Skeletal muscle cell (primary cell): ENCODE results near the gene ANKK1.

Experiments used
- DNase-seq: peaks from one replicate; pipeline ENCODE4 v3.0.0-alpha.2; 2010; ENCODE audit warnings: low read depth
- H3K4me3 ChIP-seq: 2 replicates; pipeline ENCODE4 v1.5.1; 2011; ENCODE audit warnings: low read depth, mild to moderate bottlenecking, control low read depth, low read length, moderate library complexity

Gene ANKK1, protein sequence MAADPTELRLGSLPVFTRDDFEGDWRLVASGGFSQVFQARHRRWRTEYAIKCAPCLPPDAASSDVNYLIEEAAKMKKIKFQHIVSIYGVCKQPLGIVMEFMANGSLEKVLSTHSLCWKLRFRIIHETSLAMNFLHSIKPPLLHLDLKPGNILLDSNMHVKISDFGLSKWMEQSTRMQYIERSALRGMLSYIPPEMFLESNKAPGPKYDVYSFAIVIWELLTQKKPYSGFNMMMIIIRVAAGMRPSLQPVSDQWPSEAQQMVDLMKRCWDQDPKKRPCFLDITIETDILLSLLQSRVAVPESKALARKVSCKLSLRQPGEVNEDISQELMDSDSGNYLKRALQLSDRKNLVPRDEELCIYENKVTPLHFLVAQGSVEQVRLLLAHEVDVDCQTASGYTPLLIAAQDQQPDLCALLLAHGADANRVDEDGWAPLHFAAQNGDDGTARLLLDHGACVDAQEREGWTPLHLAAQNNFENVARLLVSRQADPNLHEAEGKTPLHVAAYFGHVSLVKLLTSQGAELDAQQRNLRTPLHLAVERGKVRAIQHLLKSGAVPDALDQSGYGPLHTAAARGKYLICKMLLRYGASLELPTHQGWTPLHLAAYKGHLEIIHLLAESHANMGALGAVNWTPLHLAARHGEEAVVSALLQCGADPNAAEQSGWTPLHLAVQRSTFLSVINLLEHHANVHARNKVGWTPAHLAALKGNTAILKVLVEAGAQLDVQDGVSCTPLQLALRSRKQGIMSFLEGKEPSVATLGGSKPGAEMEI

DNA sequence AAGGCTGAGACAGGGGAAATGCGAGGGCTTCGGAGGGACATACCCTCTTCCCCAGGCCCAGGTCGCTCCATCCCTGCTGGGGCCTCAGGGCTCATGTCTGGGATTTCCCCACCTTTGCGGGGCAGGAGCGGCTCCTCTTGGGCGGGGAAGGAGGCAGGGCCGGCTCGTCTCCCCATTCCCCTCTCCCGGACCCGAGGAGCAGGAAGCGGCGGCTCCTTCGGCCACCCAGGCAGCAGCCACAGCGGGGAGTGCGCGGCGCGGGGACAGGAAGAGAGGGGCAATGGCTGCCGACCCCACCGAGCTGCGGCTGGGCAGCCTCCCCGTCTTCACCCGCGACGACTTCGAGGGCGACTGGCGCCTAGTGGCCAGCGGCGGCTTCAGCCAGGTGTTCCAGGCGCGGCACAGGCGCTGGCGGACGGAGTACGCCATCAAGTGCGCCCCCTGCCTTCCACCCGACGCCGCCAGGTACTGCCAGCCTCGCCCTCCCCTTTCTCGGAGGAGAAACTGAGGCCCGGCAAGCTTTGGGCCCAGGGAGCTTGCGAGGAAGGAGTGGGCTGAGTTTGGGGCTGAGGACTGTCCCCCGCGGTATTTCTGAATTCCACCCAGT, at the start of gene ANKK1:
TSS of gene ANKK1 (plus strand) at position 175 of the 607 bp plus-strand sequence. CDS start at position 281, 106 bp downstream.
- peak within 1 kb of the TSS; percentile 9 for H3K4me3 ChIP-seq
- DNase-seq: no peak

DNA sequence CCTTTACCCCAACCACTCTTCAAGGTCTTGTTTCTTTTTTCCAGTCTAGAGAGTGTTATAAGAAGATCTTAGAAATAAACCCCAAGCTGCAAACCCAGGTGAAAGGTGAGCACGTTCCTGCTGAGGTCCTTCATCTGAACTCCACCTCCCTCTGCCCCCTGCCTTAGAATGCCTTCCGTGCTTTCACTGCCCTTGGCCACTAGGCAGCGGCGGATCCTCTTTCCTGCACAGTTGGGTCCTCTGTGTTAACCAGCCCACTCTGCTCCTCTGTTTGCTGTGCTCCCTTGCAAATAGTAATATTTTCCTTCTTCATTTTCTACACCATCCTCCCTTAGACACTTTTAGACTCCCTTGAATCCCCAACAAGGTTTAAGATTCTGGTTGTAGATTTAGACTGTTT, 48.8 kb upstream of the ANKK1 start:
- H3K4me3 ChIP-seq: no peak overlapping the region
- DNase-seq: no peak

DNA sequence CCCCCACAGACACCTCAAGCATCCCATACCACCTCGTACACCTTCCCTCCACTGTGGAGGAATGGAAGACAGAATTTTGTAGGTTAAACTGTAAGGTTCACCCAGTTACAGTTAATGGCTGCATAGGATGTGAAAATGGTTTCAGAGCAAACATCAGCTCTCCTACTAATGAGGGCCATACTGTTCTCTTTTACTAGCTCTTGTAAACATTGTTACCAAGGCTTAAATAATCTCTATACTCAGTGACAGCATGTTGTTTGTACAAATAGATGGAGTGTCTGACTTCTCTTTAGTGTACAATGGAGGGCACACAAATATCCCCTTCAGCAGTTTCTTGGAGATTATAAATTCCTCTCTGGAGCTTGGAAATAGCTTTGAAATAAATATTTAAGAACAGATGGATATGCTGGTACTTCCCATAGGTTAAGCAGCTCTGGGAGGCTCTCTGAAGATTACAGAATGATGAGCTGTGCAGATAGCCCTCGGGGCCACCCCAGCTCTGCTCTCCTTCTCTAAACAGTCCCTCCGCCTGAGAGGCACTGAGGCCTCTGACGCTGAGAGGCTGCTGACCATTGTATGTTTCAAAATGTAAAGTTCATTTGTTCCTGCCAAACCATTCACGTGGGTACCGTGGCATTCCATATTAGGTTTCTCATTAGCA, 47.5 kb upstream of the ANKK1 start:
- H3K4me3 ChIP-seq: no peak overlapping the region
- no peak for DNase-seq

DNA sequence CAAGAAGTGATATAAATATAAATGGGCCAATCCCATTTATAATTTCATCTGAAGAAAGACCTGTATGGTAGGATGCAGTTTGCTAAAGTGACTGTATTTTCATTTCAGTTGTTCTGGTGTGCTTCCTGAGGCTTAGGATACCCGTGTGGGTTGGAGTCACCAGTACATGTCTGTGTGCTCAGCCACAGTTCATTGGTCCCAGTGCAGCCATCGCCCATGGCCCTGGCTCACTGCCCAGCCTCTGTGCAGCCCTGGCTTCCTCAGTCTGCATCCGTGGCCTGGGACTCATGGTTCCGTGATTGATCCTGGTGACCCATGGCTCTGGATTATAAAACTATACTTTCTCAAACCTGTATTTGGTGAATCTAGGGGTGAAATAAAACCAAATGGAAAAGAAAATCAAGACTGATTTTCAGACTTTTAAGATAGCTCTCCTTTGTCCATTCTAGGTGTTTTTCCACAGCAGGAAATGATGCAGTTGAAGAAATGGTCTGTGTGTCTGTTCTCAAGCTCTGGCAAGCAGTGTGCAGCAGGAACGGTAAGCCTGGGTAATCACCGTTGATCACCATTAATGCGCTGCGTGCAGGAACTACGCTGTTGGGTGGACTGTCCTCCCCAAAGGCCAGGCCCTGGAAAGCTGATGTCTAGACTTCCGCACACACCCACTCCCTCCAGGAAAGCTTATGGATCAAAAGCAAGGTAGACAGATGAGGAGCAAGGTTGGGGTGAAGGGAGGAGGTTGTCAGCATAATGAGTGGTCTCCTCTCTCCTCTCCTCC, 46.0 kb upstream of the ANKK1 start:
- DNase-seq: no peak

DNA sequence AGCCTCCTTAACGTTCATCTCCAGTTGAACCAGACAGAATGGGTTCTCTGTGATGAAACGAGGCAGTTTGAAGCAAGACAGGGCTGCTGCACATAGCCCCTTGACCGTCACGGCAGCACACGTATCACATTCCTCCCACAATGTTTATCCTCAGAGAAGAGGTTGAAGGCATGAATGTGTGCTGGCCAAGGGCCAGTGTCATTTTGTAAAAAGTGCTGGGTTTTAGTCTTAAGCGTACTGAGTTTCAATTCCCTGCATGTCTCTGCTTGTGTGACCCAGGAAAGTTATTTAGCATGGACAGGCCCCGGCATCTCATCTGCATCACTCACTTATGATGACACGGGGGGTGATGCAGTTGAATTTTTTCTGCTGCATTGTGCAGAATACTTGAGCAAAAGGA, 41.6 kb upstream of the ANKK1 start:
- no peak for DNase-seq
- H3K4me3 ChIP-seq: no peak overlapping the region

More for the DNA sequence above, 46.0 kb upstream of the ANKK1 start:
- no peak overlapping the region for H3K4me3 ChIP-seq

DNA sequence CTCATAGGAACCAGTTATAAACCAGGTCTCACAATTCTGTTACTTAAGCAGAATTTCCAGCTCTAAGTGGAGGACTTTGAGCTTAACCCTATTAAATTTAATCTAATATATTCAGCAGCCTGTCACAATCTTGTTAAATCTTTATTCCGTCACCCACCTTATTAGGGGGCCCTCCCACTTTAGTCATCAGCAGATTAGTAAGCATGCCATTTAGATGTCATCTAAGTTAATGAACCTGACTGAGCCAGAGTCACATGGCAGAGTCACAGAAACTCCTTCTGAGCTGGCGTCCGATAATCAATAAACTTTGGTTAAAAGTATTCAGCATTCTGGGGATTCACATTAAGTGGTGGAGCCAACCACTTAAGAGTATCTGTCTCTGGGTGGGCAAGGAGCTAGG, 38.1 kb upstream of the ANKK1 start:
- no peak overlapping the region for H3K4me3 ChIP-seq
- DNase-seq: no peak

DNA sequence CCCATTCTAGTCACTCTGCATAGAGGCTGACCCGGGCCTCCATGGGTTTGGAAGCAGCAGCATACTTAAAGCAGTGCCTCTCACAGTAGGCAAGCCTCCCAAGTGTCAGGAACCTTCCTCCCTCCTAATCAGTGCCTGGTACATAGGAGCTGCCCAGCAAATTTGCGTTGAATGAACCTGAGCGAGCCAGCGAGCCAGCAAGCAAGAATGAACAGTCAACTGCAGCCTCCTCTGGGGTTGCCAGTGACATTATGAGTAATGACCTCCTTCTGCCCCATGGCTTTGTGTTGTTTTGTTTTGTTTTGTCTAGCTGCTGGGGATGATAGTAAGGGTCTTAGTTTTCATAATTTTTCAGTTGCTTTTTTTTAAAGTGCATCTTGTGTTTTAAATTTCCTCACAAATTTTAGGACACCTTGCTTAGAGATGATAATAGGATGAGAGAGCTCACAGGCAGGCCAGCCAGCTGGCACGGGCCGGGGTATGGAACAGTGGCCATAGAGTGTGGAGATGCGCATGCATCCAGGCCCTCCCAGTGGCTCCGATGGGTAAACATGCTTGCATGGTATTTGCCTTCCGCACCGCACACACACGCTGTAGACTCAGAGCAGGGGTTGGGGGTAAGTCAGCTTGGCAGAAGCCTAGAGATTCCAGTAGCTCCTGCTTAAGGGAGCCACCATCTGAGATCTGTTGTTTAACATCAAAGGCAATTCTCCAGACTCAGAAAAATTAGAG, 37.1 kb upstream of the ANKK1 start:
- no peak for DNase-seq
- no peak overlapping the region for H3K4me3 ChIP-seq

DNA sequence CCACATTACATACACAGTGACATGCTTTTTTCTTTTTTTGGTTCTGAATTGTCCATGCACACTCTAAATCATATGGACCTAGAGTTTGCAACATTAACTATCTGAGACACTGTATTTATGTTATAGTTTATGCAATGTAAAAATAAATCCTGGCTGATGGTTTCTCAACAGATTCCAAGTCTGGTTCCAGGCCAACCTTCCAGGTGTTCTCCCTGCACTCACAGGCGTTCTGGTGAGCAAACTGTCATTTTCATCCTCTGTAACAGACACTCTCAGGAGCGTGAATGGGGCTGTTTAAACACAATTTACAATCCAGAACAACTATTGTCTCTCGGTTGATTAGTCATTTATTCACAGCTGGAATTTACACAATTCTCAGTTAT, 36.5 kb upstream of the ANKK1 start:
- no peak for DNase-seq
- H3K4me3 ChIP-seq: no peak overlapping the region

DNA sequence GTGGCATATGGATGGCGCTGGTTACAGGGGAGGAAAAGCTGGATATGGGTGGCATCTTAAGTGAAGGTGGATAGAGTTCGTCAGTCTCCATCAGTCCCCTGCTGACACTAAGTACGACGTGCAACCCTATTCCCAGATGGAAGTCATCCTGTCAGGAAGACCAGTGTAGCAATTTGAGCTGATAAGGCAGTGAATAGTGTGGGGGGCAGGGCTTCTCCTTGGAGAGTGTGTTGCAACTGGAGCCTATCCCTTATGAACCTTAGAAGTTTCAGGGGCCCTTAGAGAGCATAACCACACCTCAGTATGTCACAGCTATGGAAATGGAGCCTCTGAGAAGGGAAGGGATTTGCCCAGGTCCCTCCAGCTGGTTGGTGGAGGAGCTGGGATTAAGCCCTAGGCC, 36.1 kb upstream of the ANKK1 start:
- no peak overlapping the region for H3K4me3 ChIP-seq
- no peak for DNase-seq

DNA sequence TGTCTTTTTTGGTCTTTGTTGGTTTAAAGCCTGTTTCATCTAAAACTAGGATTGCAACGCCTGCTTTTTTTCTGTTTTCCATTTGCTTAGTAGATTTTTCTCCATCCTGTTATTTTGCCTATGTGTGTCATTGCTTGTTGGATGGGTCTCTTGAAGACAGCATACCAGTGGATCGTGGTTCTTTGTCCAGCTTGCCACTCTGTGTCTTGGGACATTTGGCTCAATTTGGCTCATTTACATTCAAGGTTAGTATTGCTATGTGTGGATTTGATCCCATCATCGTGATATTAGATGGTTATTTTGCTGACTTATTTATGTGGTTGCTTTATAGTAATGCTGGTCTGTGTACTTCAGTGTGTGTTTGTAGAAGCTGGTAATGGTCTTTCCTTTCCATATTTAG, 31.4 kb upstream of the ANKK1 start:
- no peak for DNase-seq
- H3K4me3 ChIP-seq: no peak overlapping the region

DNA sequence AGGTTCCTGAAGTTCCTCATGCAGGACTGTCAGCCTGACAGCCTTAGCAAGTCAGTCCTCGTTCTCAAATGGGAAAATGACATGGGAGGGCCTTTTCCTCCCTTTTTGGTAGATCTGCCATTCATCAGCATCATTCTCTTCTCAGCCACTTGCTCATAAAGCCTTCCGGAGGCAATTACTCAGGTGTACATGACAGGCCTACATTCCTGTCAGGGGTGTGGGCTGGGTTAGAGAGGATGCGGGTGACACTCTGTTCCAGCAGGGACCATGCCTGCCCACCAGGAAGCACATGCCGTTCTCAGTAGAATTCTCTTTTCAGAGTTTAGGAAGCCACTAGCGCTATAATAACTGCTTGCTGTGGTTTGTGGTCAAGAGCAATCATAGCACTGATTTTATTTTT, 24.2 kb upstream of the ANKK1 start:
- DNase-seq: no peak
- H3K4me3 ChIP-seq: no peak overlapping the region

DNA sequence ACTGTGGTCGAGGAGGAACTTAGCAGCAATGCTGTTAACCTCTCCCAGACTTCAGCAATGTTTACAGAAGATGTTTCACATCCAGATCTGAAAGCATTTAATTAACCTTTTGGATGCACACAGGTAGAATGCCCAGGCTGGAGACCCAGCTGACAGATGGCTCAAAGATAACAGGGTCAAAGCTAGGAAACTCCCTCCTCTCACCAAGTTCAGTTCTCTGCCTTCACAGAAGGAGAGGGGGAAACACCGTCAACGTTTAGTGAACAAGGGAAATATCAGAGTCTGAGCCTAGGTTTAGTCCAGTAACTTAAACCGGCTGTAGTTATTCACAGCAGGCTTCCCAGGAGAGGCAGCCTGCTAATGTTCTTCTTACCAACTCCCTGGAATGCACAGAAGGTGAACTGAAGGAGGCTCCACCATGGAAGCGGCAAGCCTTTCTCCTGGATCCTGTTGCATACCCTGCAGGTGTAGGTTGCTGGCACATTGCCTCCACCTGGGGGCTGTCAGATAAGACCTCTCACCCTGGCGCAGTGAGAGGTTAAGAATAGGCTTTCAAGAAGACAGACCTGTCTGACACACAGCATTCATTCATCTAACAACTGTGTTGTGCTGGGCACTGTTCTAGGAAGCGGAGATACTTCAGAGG, 23.5 kb upstream of the ANKK1 start:
- H3K4me3 ChIP-seq: no peak overlapping the region
- no peak for DNase-seq

DNA sequence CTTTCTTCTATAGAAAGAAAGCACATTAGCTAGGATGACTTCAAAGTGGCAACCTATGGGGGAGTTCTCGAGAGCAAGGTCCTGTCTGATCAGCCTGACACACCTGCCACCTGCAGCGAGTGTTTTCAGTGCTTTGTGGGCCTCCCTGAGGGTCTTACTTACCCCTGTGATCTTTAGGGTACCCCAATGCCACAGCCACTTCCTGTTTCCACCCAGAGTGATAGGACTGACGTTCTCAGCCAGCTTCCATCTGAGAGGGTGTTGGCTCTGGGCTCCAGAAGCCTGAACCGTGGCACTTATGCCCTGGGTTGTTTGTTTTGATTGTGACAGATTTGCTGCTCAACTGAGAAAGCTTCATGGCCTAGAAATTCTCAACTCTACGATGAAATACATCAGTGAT, 21.7 kb upstream of the ANKK1 start:
- DNase-seq: no peak
- H3K4me3 ChIP-seq: no peak overlapping the region

DNA sequence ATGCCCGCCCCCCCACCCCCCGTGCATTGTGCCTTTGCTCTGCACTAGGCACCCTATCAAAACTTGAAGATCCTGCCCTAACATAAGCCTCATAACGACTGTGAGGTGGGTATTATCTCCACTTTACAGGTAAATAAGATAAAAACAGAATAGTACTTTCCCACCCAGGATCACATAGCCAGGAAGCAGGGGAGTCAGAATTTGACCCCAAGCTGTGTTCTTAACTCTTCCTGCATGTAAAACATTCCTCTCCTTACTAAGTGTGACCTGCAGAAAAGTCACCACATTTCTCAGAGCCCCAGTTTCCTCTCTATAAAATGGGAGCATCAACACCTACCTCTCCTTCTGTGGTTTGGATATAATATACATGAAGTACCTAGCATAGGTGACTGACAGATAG, 18.2 kb upstream of the ANKK1 start:
- H3K4me3 ChIP-seq: no peak overlapping the region
- DNase-seq: no peak

DNA sequence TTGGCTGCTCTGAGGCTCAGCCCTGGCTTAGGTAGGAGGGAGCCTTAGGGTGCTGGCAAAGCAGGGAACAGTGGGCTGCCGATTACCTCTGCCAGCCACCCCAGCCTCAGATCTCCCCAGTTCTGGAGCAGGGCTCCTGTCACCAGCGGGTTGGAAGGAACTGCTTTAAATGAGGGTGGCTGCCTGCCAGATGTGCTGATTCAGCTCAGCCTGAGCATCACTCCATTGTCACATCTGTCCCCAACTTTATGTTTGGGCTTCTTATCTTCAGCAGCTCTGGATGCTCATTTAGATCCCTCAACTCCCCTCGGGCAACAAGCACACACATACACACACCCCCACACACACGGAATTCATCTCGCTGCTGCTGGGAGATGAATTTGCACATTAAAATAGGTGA, 16.9 kb upstream of the ANKK1 start:
- no peak for DNase-seq
- no peak overlapping the region for H3K4me3 ChIP-seq

DNA sequence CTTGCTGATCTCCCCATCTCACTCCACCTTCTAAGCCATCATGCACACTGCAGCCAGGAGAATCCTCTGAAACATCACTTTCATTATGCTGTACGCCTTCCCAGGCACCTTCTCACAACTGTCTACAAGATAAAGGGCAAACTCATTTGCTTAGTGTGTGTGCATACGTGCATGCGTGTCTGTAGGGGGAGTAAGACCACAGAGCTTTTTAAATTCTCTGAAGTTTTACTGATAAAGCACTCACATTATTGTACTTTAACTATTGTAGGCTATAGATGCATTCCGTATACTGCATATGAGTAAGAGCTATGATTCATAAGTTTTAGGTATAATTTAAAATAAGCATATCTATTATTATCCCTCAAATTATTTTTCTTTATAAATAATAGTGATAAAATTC, 15.3 kb upstream of the ANKK1 start:
- no peak for DNase-seq
- H3K4me3 ChIP-seq: no peak overlapping the region

DNA sequence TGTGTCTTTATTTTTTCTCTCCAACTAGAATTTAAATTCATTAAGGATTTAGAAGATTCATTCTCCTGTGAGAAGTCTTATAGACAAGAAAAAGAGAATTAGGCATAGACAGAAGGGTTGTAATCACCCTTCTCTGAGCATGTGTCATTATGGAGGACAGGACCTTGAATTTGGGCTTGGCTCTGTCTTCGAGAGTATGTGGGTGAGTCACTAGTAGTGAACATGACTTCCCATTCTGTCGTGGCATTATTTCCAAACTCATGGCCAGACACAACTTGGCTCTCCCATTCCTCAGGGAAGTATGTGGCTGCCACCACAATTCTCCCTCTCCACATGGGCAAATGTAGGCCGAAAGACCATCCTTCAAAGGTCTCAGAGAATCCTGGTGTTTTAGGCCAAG, 14.3 kb upstream of the ANKK1 start:
- DNase-seq: peak; percentile 15
- H3K4me3 ChIP-seq: no peak overlapping the region

DNA sequence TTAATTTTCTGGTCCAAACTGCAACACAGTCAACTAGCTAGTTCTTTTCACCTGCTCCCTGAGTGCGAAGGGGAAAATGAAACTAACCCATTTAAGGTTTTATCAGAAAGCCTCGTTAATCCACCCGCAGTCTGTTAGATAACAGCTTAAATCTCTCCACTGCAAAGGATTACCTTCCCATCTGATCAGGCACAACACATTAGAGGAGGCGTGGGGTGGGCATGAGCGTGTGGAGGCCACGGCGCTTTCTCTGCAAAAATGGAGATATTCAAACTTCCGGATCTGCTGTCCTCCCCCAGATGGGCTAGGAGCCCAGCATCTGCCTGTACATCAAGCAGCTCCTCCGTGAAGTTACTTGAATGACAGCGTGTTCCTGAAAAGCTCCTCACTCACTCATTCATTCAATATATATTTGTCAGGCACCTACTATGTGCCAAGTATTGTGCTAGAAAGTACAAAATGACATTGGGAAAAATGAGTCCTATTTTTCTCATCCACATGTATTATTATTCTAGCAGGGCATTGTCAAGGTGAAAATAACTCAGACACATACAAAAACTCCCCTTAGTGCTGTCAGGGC, 13.5 kb upstream of the ANKK1 start:
- no peak for DNase-seq
- no peak overlapping the region for H3K4me3 ChIP-seq
